ENCODE results near the gene TMPRSS9. TPM values are rescaled to one million over a fixed set of nuclear protein-coding genes. Genes with fewer than 3 reads are reported as not detected.

TMPRSS9 gene
- total RNA-seq, 1 donor from 2014 or later: not detected

DNA sequence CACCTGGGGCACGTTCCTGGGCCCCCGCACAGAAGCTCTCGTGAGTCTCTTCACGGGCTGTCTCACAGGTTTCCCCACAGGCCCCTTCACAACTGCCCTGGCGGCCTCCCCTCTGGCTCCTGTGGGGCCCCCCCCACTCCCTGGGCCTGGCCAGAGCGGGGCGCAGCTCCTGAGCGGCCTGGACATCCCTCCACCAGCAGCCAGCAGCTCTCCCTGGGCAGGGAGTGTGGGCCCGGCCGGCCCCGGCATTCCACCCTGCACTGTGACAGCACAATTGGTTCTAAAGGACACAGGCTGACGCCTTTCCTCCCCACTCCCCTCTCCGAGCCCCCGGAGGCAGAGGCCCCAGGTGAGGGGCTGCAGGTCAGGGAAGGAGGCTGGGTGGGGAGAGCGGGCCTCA is 76.9 kb downstream of the TMPRSS9 start:
- TF ChIP-seq, protein P1, sequence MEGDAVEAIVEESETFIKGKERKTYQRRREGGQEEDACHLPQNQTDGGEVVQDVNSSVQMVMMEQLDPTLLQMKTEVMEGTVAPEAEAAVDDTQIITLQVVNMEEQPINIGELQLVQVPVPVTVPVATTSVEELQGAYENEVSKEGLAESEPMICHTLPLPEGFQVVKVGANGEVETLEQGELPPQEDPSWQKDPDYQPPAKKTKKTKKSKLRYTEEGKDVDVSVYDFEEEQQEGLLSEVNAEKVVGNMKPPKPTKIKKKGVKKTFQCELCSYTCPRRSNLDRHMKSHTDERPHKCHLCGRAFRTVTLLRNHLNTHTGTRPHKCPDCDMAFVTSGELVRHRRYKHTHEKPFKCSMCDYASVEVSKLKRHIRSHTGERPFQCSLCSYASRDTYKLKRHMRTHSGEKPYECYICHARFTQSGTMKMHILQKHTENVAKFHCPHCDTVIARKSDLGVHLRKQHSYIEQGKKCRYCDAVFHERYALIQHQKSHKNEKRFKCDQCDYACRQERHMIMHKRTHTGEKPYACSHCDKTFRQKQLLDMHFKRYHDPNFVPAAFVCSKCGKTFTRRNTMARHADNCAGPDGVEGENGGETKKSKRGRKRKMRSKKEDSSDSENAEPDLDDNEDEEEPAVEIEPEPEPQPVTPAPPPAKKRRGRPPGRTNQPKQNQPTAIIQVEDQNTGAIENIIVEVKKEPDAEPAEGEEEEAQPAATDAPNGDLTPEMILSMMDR (IDR thresholded peaks at IDR 0.05): no peak
- DNase-seq (no peak), ATAC-seq (ENCODE audit: low read depth) (no peak)
- Mint-ChIP-seq H3K27me3 (no peaks in the 10 kb centered on the region), H3K4me1 (no peaks in the 10 kb centered on the region), H3K4me3 (no peak overlapping the region), H3K9me3 (no peaks in the 10 kb centered on the region), H3K36me3 (ENCODE audit: low read depth) (peaks cover 26% of the 10 kb centered on the region), H3K27ac (no peak overlapping the region)
- POLR2A ChIA-PET: interaction anchor here (0.5 kb wide), 1 partner anchor 265 kb away, joined by 3 read pairs; the partner anchor contains the start of gene GNG7
- intact Hi-C loops (cut with micrococcal nuclease): no loop called here
- CTCF ChIA-PET: no interaction called here

GRCh38 chr19:2438178-2438577 is 78.1 kb downstream of the TMPRSS9 start:
- DNase-seq: no peak
- intact Hi-C loops (cut with micrococcal nuclease): no loop called here
- POLR2A ChIA-PET: interaction anchor here (0.6 to 0.7 kb wide), 4 partner anchors 10 to 340 kb away, joined by 4 to 9 read pairs (median 6); no protein-coding TSS in a partner anchor

GRCh38 chr19:2440515-2440914 is 80.5 kb downstream of the TMPRSS9 start:
- H3K4me1 Mint-ChIP-seq: no peaks in the 10 kb centered on the region
- H3K9me3 Mint-ChIP-seq: no peaks in the 10 kb centered on the region
- POLR2A ChIA-PET: interaction anchor here (0.7 to 0.9 kb wide), 2 partner anchors 12 to 294 kb away, joined by 3 read pairs; no protein-coding TSS in a partner anchor
- no peaks in the 10 kb centered on the region for H3K27me3 Mint-ChIP-seq
- no peak overlapping the region for H3K27ac Mint-ChIP-seq
- DNase-seq: no peak
- no peak overlapping the region for H3K4me3 Mint-ChIP-seq
- ATAC-seq (ENCODE audit: low read depth): no peak
- TF ChIP-seq, protein P1 (IDR thresholded peaks at IDR 0.05): no peak
- intact Hi-C loops (cut with micrococcal nuclease): no loop called here
- peaks cover 24% of the 10 kb centered on the region for H3K36me3 Mint-ChIP-seq (ENCODE audit: low read depth)
- CTCF ChIA-PET: no interaction called here

More at GRCh38 chr19:2438178-2438577, 78.1 kb downstream of the TMPRSS9 start:
- CTCF ChIA-PET: interaction anchor here (0.6 kb wide), 1 partner anchor 19 kb away, joined by 3 read pairs; the partner anchor contains the start of gene LMNB2
- Mint-ChIP-seq H3K27ac (no peak overlapping the region), H3K4me1 (no peaks in the 10 kb centered on the region), H3K36me3 (ENCODE audit: low read depth) (peaks cover 29% of the 10 kb centered on the region), H3K4me3 (no peak overlapping the region), H3K27me3 (no peaks in the 10 kb centered on the region), H3K9me3 (no peaks in the 10 kb centered on the region)
- ATAC-seq (ENCODE audit: low read depth): no peak
- TF ChIP-seq, protein P1 (IDR thresholded peaks at IDR 0.05): no peak

DNA sequence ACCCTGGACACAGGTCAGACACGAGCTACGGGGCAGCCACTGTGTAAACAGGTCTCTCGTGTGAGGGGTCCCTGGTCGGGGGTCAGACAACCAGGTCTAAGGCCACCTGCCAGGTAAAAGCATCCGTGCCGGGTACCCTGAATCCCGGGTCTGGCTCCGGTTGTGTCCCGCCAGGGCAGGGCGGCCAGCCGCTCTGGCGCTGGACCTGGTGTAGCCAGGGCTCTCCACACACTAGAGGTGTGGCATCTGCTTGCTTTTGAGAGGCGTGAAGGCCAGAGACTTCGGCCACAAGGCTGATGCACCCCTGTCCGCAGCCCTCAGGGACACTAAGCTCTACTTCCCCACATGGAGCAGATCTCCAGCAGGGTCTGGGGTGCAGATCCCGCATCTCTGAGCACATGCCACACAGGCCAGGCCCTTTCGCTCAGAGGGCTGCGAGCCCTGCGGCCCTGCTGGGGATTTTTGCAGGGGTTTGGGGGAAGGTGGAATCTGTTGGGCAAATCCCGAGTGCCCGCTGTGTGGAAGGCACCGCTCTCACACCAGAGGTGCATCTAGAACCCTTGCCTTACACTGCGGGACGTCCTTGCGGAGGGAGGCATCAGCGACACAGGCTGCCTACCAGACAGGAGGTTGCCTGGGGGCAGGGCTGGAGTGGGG is 81.2 kb downstream of the TMPRSS9 start:
- DNase-seq: no peak
- Mint-ChIP-seq H3K27ac (no peak overlapping the region), H3K9me3 (no peaks in the 10 kb centered on the region), H3K4me1 (peaks cover under 1% of the 10 kb centered on the region), H3K27me3 (no peaks in the 10 kb centered on the region), H3K4me3 (no peak overlapping the region), H3K36me3 (ENCODE audit: low read depth) (peaks cover 23% of the 10 kb centered on the region)
- ChIA-PET CTCF (no interaction called here), POLR2A (interaction anchor here (0.9 kb wide), 1 partner anchor 13 kb away, joined by 3 read pairs; no protein-coding TSS in a partner anchor)
- no peak for ATAC-seq (ENCODE audit: low read depth)
- TF ChIP-seq, protein P1 (IDR thresholded peaks at IDR 0.05): no peak
- intact Hi-C loops (cut with micrococcal nuclease): no loop called here

GRCh38 chr19:2443116-2443784 is 83.2 kb downstream of the TMPRSS9 start:
- CTCF ChIA-PET: no interaction called here
- TF ChIP-seq, protein P1 (IDR thresholded peaks at IDR 0.05): no peak
- Mint-ChIP-seq H3K27me3 (no peaks in the 10 kb centered on the region), H3K4me3 (no peak overlapping the region), H3K4me1 (peaks cover 12% of the 10 kb centered on the region), H3K9me3 (no peaks in the 10 kb centered on the region), H3K36me3 (ENCODE audit: low read depth) (peaks cover 14% of the 10 kb centered on the region), H3K27ac (no peak overlapping the region)
- intact Hi-C loops (cut with micrococcal nuclease): no loop called here
- POLR2A ChIA-PET: no interaction called here
- ATAC-seq (ENCODE audit: low read depth): no peak
- no peak for DNase-seq

Measured in activated B cell treated with CpG ODN at 0.5 μM for 24 hours (primary cell).